ENCODE results near the gene CEP76.
"Not testable (repeated sequence)": the region's sequence is repeated elsewhere in the genome, so short reads cannot be mapped to it uniquely, and the experiment has no call there.

Gene CEP76

GRCh38 chr18:12640881-12641200 is 61.7 kb downstream of the CEP76 start:
- DNase-seq (ENCODE audit: low read depth in 3 of 3), result no peak

- DNase-seq (ENCODE audit: low read depth in 3 of 3), result no peak
Measured at GRCh38 chr18:12639990-12640880, 62.3 kb downstream of the CEP76 start.

GRCh38 chr18:12638644-12639124 is 63.8 kb downstream of the CEP76 start:
- DNase-seq (ENCODE audit: low read depth in 3 of 3), result no peak

GRCh38 chr18:12637901-12638643 is 64.5 kb downstream of the CEP76 start:
- DNase-seq (ENCODE audit: low read depth in 3 of 3), result no peak

GRCh38 chr18:12637393-12637792 is 65.1 kb downstream of the CEP76 start:
- no peak for DNase-seq (ENCODE audit: low read depth in 3 of 3)

- DNase-seq (ENCODE audit: low read depth in 3 of 3), result no peak
Measured at GRCh38 chr18:12631831-12632477, 70.6 kb downstream of the CEP76 start.

- DNase-seq (ENCODE audit: low read depth in 3 of 3), result no peak
Measured at GRCh38 chr18:12630136-12630535, 72.4 kb downstream of the CEP76 start.

- DNase-seq (ENCODE audit: low read depth in 3 of 3), result no peak
Measured at GRCh38 chr18:12628706-12629702, 73.5 kb downstream of the CEP76 start.

GRCh38 chr18:12627199-12627598 is 75.3 kb downstream of the CEP76 start:
- not testable (repeated sequence) for DNase-seq (ENCODE audit: low read depth in 3 of 3)

GRCh38 chr18:12625241-12625640 is 77.3 kb downstream of the CEP76 start:
- DNase-seq (ENCODE audit: low read depth in 3 of 3), result no peak
